GM03348 (cell line): ENCODE data around the gene CNTN4.
"Not testable (repeated sequence)": the region's sequence is repeated elsewhere in the genome, so short reads cannot be mapped to it uniquely, and the experiment has no call there.

Source experiments
- DNase-seq: peaks from one replicate; pipeline ENCODE4 v3.0.0; 2012; ENCODE audit warnings: low spot score

CNTN4 gene

DNA sequence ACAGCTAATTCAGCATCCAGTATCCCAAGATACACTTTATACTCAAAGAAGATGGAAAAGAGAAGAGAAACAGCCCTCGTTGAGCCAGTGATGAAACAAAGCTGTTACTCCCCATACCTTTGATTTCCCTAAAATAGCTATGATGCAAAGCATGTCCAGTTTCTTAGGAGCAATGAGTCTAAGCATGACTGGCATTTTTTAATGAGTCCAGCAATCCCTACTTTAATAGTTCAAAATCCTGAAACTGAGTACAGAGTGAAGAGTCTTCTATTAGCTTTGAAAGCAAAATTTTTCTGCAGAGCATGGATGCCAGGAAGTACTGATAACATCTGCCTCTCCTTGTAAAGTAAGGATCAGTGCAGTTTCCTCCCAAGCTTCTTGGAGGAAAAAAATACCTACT is 708.8 kb downstream of the CNTN4 start:
- DNase-seq: no peak

DNA sequence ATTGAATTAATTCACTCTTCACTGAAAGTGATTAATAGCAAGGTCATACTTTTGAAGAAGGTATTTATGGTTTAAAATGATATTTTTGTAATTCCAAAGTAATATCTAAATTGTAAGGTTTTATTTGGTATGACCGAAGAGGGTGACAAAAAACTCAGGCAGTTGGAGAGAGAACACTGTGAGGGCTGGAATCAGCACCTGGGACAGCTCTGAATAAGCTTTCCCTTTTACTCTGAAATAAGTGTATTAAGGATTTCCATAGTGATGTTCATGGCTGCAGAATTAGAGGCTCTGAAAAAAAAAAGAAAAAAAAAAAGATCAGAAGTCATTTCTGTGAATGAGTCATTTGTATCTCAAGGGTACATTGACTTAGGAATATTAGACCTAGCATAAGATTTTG is 712.1 kb downstream of the CNTN4 start:
- DNase-seq: no peak

DNA sequence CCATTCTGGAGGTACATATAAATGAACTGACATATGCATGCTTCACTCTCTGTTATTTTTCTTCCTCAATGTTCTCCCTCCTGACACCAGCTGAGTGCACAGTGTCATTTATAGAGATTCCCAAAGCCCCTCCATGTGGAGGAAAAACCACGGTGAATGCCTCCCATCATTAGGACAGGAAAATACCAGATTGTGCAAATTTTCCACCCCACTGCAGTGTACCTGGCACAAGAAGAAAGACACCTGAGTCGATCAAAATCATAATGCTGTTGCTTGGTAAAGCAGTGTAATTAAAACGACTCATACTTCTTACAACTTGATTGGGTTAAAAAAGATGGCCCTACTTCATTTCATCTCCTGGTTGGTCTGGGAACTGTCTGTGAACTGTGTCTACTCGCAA is 720.9 kb downstream of the CNTN4 start:
- no peak for DNase-seq

- not testable (repeated sequence) for DNase-seq
Observed at GRCh38 chr3:2820982-2821381, 722.3 kb downstream of the CNTN4 start.

- DNase-seq: no peak
Observed at GRCh38 chr3:2822611-2823010, 723.9 kb downstream of the CNTN4 start.

GRCh38 chr3:2823031-2823430 is 724.4 kb downstream of the CNTN4 start:
- DNase-seq: no peak

GRCh38 chr3:2823437-2824211 is 725.0 kb downstream of the CNTN4 start:
- no peak for DNase-seq

DNA sequence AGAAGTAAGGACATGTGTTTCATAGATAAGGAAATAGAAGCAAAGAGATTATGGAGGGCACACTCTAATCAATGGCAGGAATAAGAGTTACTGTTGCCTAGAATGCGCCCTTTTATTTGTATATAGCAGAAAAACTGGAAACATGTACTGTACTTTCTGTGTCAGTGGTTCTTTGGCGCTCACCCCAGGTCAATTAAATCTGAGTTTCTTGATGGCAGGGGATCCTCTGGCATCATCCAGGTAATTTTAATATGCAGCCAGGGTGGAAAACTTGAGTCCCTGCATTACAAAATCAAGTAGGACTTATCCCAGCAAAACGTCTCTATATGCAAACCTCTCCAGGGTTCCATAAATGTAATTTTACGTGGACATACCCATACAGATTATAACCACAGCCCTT is 727.4 kb downstream of the CNTN4 start:
- DNase-seq: no peak

GRCh38 chr3:2826453-2826852 is 727.8 kb downstream of the CNTN4 start:
- DNase-seq: no peak

DNA sequence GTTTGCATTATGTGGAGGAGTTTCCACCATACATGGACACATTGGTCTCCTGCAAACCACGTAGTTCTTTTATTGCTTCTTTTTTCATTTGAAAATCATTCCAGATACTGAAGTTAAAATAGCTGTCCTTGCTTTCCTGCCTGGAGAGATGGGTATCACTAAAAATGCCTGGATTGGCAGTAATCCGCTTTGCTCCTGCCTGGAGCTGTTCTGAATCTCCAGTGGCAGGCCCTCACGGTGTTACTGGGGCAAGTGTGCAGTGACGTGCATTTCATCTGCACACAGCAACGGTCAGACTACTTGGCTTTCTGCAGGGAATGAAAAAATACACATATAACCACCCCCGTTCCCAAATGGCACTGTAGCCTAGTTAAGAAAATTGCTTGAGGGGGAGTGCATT is 738.6 kb downstream of the CNTN4 start:
- no peak for DNase-seq

GRCh38 chr3:2837910-2838309 is 739.2 kb downstream of the CNTN4 start:
- no peak for DNase-seq

DNA sequence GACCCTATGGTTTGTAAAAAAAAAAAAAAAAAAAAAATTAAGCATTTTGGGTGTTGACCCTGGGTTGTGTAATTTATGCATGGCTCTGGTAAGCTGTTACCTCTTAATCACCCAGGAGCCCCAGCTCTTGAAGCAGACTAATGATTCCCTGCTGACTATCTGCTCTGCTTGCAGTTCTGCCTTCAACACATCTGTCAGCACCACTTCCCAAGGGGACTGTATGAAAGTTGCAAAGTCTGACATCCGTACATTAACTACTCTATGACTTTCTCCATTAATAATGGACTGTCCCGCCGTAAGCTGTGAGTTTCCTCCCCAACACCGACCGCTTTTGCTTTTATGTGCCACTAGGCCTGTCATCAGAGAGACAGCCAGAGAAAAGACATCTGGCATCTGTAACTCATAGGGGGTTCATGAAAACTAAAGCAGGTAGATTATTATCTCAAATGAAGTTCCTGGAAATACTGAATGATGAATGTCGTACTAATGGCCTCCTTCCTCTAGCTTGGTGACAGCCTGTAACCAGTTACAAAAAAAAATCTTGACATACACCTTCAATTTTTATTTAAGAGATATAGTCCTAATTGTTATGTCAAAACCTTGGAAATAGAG is 740.0 kb downstream of the CNTN4 start:
- DNase-seq: no peak

DNA sequence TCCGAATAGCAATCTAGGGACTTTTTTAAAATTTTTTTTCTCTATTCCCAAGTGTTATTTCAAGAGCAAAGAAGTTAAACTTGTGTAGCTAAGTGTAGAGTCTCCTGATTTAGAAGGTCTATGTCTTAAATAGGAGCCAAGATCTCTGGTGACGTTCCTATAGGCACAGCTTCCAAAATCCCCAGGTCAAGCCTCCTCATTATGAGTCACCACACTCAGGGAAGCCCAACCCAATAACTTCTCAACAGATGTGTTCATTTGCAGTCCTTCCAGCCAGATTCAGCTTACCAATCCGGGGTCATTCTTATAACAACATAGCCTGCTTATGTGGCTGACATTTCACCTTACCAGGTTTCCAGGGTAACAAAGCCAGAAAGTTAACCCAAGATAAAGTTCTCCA is 741.2 kb downstream of the CNTN4 start:
- no peak for DNase-seq

DNA sequence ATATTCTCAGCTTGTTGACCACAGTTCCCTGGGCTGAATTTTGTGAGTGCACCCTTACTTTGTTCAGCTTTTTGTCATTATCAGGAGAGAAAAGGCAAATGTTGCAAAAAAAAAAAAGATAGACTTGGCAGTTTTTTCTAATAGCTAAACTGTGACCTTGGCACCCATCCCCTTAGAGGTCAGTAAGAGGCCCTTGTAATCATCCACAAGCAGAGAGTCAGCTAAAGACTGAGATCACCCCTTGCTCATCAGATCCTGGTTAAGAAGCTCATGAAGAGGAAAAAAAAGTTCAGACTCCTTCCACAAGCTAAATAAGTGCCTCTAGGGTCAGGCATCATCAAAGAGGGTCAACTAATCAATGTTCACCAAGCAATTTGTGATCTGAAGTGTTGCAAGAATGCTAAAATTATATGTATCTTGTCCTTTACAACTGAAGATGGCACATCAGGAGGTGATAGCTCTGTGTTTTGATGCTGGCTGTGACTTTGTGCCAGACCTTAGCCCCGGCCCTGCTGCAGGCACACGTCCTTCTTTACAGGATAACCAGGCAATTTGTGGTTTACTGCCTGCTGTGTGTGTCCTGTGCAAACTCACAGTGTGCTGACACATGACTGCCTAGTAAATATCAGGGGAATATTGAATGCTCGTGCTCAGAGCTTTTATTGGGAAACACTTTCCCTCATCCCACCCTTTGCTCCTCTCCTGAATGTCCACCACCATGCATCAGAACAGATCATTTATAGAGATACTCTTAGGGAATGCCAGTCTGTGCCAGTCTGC is 748.6 kb downstream of the CNTN4 start:
- DNase-seq: no peak

DNA sequence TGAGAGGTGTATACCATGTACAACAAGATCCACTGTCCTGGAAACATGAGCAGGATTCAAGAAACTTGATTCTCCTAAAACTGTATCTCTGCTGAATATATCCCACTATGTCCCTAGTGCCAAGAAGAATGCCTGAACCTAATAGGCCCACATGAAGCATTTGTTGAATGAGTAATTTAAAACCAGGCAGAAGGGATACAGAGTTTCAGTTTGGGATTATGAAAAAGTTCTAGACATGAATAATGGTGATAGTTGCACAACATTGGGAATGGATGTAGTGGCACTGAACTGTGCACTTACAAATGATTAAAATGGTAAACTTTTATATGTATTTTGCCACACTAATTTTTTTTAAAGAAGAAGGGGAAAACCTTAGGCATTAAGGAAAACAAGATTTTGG is 750.4 kb downstream of the CNTN4 start:
- no peak for DNase-seq

GRCh38 chr3:2850701-2851100 is 752.0 kb downstream of the CNTN4 start:
- DNase-seq: no peak

DNA sequence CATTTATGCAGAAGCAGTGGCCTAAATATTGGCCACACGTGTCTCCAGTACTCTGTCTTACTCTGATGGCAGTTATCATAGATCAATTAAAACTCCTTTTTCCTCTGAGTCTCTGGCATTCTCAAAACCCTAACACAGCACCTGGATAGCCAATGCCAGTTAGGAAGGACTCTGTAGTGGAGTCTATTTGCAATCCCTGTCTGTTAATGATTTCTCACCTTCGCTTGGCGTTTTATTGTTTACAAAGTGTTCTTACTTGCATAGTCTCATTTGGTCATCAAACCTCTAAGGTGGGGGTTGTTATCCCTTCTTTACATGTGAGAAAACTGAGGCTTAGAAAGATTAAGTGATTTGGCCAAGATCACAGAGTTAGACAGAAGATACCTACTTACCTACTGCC is 752.7 kb downstream of the CNTN4 start:
- no peak for DNase-seq

DNA sequence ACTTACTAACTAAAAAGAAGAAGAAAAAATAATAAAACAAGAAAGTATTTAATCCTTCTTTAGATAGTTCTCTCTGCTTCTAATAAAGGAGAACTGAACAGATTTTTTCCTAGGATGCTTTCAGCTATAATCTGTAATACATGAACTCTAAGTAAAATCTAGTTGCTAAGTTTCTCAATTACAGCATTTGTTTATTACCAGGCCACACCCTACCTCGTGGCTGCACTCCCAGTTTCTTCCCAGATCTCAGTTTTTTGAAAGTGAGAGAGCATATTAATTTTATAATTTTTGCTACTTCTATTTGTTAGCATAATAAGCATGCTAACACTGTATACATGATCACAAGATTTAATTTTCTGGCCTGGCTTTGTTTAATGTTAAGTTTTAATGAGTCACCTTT is 753.2 kb downstream of the CNTN4 start:
- DNase-seq: no peak

GRCh38 chr3:2853651-2854050 is 755.0 kb downstream of the CNTN4 start:
- no peak for DNase-seq

- DNase-seq: no peak
Observed at GRCh38 chr3:2856138-2857133, 757.8 kb downstream of the CNTN4 start.

DNA sequence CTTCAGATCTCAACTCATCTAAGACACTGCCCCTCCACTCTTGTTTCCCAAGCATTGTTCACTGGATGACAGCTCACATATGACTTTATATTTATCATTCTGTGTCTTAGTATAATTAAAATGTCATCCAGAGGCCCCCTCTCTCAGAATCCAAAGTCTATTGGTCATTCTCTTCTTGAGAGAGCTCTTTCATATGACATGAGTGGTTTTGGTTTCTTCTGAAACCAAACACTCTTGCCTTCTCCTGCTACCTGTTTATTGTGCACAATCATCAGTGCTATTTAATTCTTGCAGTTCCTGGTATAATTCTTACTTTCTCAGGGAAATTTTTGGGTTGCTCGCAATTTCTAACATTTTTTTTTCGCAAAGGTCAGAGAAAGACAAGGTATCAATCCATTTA is 762.0 kb downstream of the CNTN4 start:
- no peak for DNase-seq

- DNase-seq: no peak
Observed at GRCh38 chr3:2861120-2861519, 762.5 kb downstream of the CNTN4 start.
